K562 (cell line): ENCODE measurements around the gene PATE2. TPM values are rescaled to one million over a fixed set of nuclear protein-coding genes. Genes with fewer than 3 reads are reported as not detected.

ENCODE experiments used
- ATAC-seq: fragments of 200-7000 bp; cut with Tn5 transposase; 3 replicates; pipeline ENCODE4 v1.9.1; 2020; ENCODE audit warnings: moderate library complexity
- BruUV-seq: library from RNA; stranded (reverse); fragments of 400-500 nt; replicated peaks from 2 replicates; lab custom pipeline; 2021; lab: Mats Ljungman, UMichigan
- CTCF ChIA-PET: fragments of 300-600 bp; formaldehyde crosslinking; extraction: SDS; loops from one replicate; lab custom pipeline; 2021; ENCODE audit warnings: low intra/inter-chr PET ratio; lab: Yijun Ruan, JAX
- POLR2A ChIA-PET: fragments of 300-600, 350-650 bp; sonication (Branson Sonifier 250); formaldehyde crosslinking; extraction: SDS; loops from one replicate; lab custom pipeline; 2021; ENCODE audit warnings: antibody characterized with exemption, inconsistent platforms; lab: Yijun Ruan, JAX
- DNase-seq, 4 experiments: peaks; one replicate each; pipeline versions ENCODE4 v3.0.0 to v3.0.0-alpha.2; 2011 to 2018; ENCODE audit warnings: low spot score in 3 of 4, mixed read lengths in 3 of 4; ENCODE audit errors: extremely low read depth in 1 of 4
- FAIRE-seq: peaks from 2 replicates; lab custom pipeline; 2011; peaks lifted over from hg19 to GRCh38; lab: Jason Lieb, UNC
- H2AFZ ChIP-seq: 2 replicates; pipeline ENCODE4 v1.6.0; 2011; ENCODE audit warnings: low read depth, low read length, control low read depth, inconsistent platforms
- H3K27ac ChIP-seq: fragments of 200-600 bp; 3 replicates; pipeline ENCODE4 v1.8.0; 2011; ENCODE audit warnings: low read depth, mild to moderate bottlenecking, control low read depth, inconsistent platforms, low read length, moderate library complexity, mixed read lengths; ENCODE audit errors: extremely low read depth
- H3K27me3 ChIP-seq, 2 experiments: fragments of 300-600 bp in 1 of 2; 2 replicates in 1 of 2; 3 replicates in 1 of 2; pipeline versions ENCODE4 v1.6.0 to v1.8.0; 2011; ENCODE audit warnings: inconsistent platforms in 2 of 2, low read length in 2 of 2, mild to moderate bottlenecking in 1 of 2, mixed read lengths in 1 of 2, moderate library complexity in 1 of 2; ENCODE audit not compliant: control insufficient read depth in 2 of 2, insufficient read depth in 2 of 2
- H3K36me3 ChIP-seq: fragments of 300-600 bp; 3 replicates; pipeline ENCODE4 v1.8.0; 2011; ENCODE audit warnings: mild to moderate bottlenecking, low read length, inconsistent platforms; ENCODE audit not compliant: control insufficient read depth, insufficient read depth
- H3K4me1 ChIP-seq, 2 experiments: fragments of 200-600 bp in 1 of 2; replicated peaks in 1 of 2; 2 replicates in 1 of 2; 3 replicates in 1 of 2; pipeline versions ENCODE4 v1.5.1 to v1.8.0; 2011; ENCODE audit warnings: inconsistent platforms in 2 of 2, low read length in 2 of 2, mild to moderate bottlenecking in 1 of 2, mixed read lengths in 1 of 2, moderate library complexity in 1 of 2; ENCODE audit not compliant: control insufficient read depth in 2 of 2, insufficient read depth in 2 of 2
- H3K4me2 ChIP-seq: 2 replicates; pipeline ENCODE4 v1.6.1; 2011; ENCODE audit warnings: low read length, control low read depth, inconsistent platforms, mixed read lengths; ENCODE audit not compliant: insufficient read depth
- H3K4me3 ChIP-seq: fragments of 200-600 bp; sonication (generic), shearing (Covaris generic); 2 replicates; pipeline ENCODE4 v1.5.1; 2016; ENCODE audit warnings: control low read depth, inconsistent platforms
- H3K79me2 ChIP-seq: fragments of 200-600 bp; 3 replicates; pipeline ENCODE4 v1.8.0; 2011; ENCODE audit warnings: low read length, inconsistent platforms; ENCODE audit not compliant: control insufficient read depth, insufficient read depth
- H3K9ac ChIP-seq, 2 experiments: 2 replicates each; pipeline versions ENCODE4 v1.6.0 to v1.6.1; 2011; ENCODE audit warnings: low read depth in 2 of 2, low read length in 2 of 2, control low read depth in 1 of 2, inconsistent platforms in 1 of 2, mild to moderate bottlenecking in 1 of 2, mixed read lengths in 1 of 2; ENCODE audit not compliant: insufficient read depth in 1 of 2
- H3K9me1 ChIP-seq: one replicate; pipeline ENCODE4 v1.6.0; 2011; ENCODE audit warnings: inconsistent platforms, mild to moderate bottlenecking, low read length, moderate library complexity; ENCODE audit not compliant: control insufficient read depth, insufficient read depth
- H3K9me3 ChIP-seq: replicated peaks from 2 replicates; pipeline ENCODE4 v1.5.1; 2011; ENCODE audit warnings: low read depth, low read length, inconsistent platforms; ENCODE audit not compliant: control insufficient read depth, insufficient read depth
- H4K20me1 ChIP-seq: replicated peaks from 2 replicates; pipeline ENCODE4 v1.6.1; 2011; ENCODE audit warnings: low read length, inconsistent platforms, mixed read lengths; ENCODE audit not compliant: control insufficient read depth, insufficient read depth
- CREB3 ChIP-seq: fragments of 450-650 bp; conservative IDR thresholded peaks from 2 replicates; pipeline ENCODE4 v1.6.1; 2016; ENCODE audit warnings: missing genetic modification characterization, low read depth, mild to moderate bottlenecking, missing compliant biosample characterization, moderate library complexity
- GATA2 ChIP-seq: sonication (generic); formaldehyde crosslinking; IDR thresholded peaks from 2 replicates; pipeline ENCODE4 v1.4.0; 2020; ENCODE audit warnings: mild to moderate bottlenecking, missing genetic modification reagents
- IRF2 ChIP-seq: sonication (generic); formaldehyde crosslinking; IDR thresholded peaks from 2 replicates; pipeline ENCODE4 v1.8.1; 2022; ENCODE audit warnings: mild to moderate bottlenecking, missing genetic modification reagents
- MEF2A ChIP-seq: IDR thresholded peaks from 2 replicates; pipeline ENCODE4 v1.6.1; 2011; ENCODE audit warnings: low read depth, mild to moderate bottlenecking, low read length, moderate library complexity; ENCODE audit not compliant: control insufficient read depth
- MGA ChIP-seq: fragments of 450-650 bp; IDR thresholded peaks from 2 replicates; pipeline ENCODE4 v1.6.1; 2016; ENCODE audit warnings: mild to moderate bottlenecking, moderate library complexity
- POU5F1 ChIP-seq: fragments of 150-350 bp; IDR thresholded peaks from 2 replicates; pipeline ENCODE4 v1.6.1; 2014; ENCODE audit warnings: borderline replicate concordance, low read length, low read depth, mild to moderate bottlenecking; ENCODE audit not compliant: partially characterized antibody
- PTRF ChIP-seq: fragments of 450-650 bp; IDR thresholded peaks from 2 replicates; pipeline ENCODE4 v1.6.1; 2016; ENCODE audit warnings: mild to moderate bottlenecking, missing genetic modification characterization, missing compliant biosample characterization
- PYGO2 ChIP-seq: fragments of 450-650 bp; IDR thresholded peaks from 2 replicates; pipeline ENCODE4 v1.6.1; 2016; ENCODE audit warnings: mild to moderate bottlenecking, missing genetic modification characterization, moderate library complexity, missing compliant biosample characterization
- RBM15 ChIP-seq: fragments of 200-400 bp; formaldehyde crosslinking; IDR thresholded peaks from 2 replicates; pipeline ENCODE4 v1.6.1; 2018; ENCODE audit warnings: mild to moderate bottlenecking, low read length, moderate library complexity; ENCODE audit not compliant: insufficient read depth
- ZNF124 ChIP-seq: sonication (generic); formaldehyde crosslinking; IDR thresholded peaks from 2 replicates; pipeline ENCODE4 v1.8.1; 2022; ENCODE audit warnings: missing genetic modification reagents
- ZNF324 ChIP-seq: fragments of 250-450 bp; sonication (Bioruptor Pico); IDR thresholded peaks from 2 replicates; pipeline ENCODE4 v1.4.0; 2020; ENCODE audit warnings: mild to moderate bottlenecking
- ZNF695 ChIP-seq: fragments of 450-650 bp; formaldehyde crosslinking; IDR thresholded peaks from 2 replicates; pipeline ENCODE4 v1.4.0; 2020; ENCODE audit warnings: mild to moderate bottlenecking, moderate library complexity
- WGBS: fragments of 100-300 bp; shearing (Covaris generic); methylation state at CpG from one replicate; pipeline ENCODE4 v1.1.6; 2016; ENCODE audit warnings: low coverage, mixed read lengths; ENCODE audit not compliant: insufficient coverage; ENCODE audit errors: missing lambda C conversion rate; 5-methylcytosine and 5-hydroxymethylcytosine counted together
- in situ Hi-C: fragments of 300-500 bp; cut with MboI; formaldehyde crosslinking; loops from 4 replicates; pipeline ENCODE4 v1.15.0; 2018; ENCODE audit warnings: inconsistent platforms, mixed read lengths
- intact Hi-C: fragments of 100-400 bp; cut with micrococcal nuclease; formaldehyde crosslinking; loops from 2 replicates; pipeline ENCODE4 v1.14.2; 2022
- polyA plus RNA-seq, 8 experiments: library from polyadenylated mRNA; depleted of rRNA in 4 of 8; stranded (reverse) in 5 of 8; unstranded in 3 of 8; fragments of >200 nt; fragmentation: Nextera tagmentation in 2 of 8; fragmentation: Illumina TruSeq in 1 of 8; extraction: Ambion mirVana in 2 of 8; extraction: Trizol in 1 of 8; gene quantifications; 2 replicates each; pipeline versions ENCODE4 v1.2.1 to v1.2.3, GENCODE V29; 2011 to 2014; ENCODE audit warnings: inconsistent platforms in 1 of 8, missing spikeins in 1 of 8
- total RNA-seq, 7 experiments: library from RNA; depleted of rRNA in 6 of 7; stranded (reverse); fragments of >200 nt in 6 of 7; fragmentation: Illumina TruSeq in 2 of 7; extraction: Trizol in 2 of 7; gene quantifications; 2 replicates each; pipeline versions ENCODE4 v1.2.1 to v1.2.3, GENCODE V29; 2011 to 2021; ENCODE audit warnings: low replicate concordance in 1 of 7

PATE2 gene
- total and polyA plus RNA-seq, 9 of the 15 experiments (the other 6 are each of a cell fraction or from before 2014, with no cell fraction given) = not detected

- Histone ChIP-seq H3K9me3 (no peaks in the 10 kb centered on the region), H3K27me3 (no peaks in the 10 kb centered on the region; a peak in 1 of 5 replicates), H3K4me2 (no peak overlapping the region), H3K79me2 (no peaks in the 10 kb centered on the region), H3K27ac (no peak overlapping the region), H3K36me3 (no peaks in the 10 kb centered on the region), H2AFZ (no peak overlapping the region), H3K9me1 (no peaks in the 10 kb centered on the region), H3K9ac (no peak overlapping the region), H3K4me1 (no peaks in the 10 kb centered on the region), H4K20me1 (no peaks in the 10 kb centered on the region), H3K4me3 (no peak overlapping the region)
- ChIA-PET POLR2A (no interaction called here), CTCF (no interaction called here)
- DNase-seq (no peak), ATAC-seq (no peak), FAIRE-seq (no peak)
- BruUV-seq = no TSS peak
- in situ Hi-C loops = no loop called here
- 0% methylated on average over 1 of the region's 1 CpG for WGBS
- intact Hi-C loops = no loop called here
- TF ChIP-seq CREB3 (tag) (no peak), MGA (no peak), PYGO2 (tag) (no peak), ZNF324 (CRISPR knock-in tag) (no peak), PTRF (tag) (no peak), MEF2A (no peak), ZNF124 (CRISPR knock-in tag) (no peak), POU5F1 (no peak), RBM15 (no peak), IRF2 (CRISPR knock-in tag) (no peak), ZNF695 (CRISPR knock-in tag) (no peak), GATA2 (CRISPR knock-in tag) (no peak)
These were observed 34.9 kb downstream of the PATE2 start for GRCh38 chr11:125743681-125744080.
